Left lung (tissue), 10 donors: ENCODE data around the gene TLCD3B. TPM values are rescaled to one million over a fixed set of nuclear protein-coding genes. Genes with fewer than 3 reads are reported as not detected.

Source experiments
- ATAC-seq: fragments of 200-7000 bp; cut with Tn5 transposase; one replicate; pipeline ENCODE4 v1.9.1; 2020; ENCODE audit warnings: moderate library complexity
- DNase-seq, 4 donors: peaks; one replicate each; pipeline ENCODE4 v3.0.0-alpha.2; 2013 to 2020
- H3K27ac ChIP-seq, 2 donors: fragments of 200-600 bp; sonication (generic) in 1 of 2; one replicate each; pipeline versions ENCODE4 v1.5.0 to v1.8.0; 2020 to 2021
- H3K27me3 ChIP-seq, 2 donors: fragments of 200-600 bp; sonication (generic) in 1 of 2; one replicate each; pipeline versions ENCODE4 v1.5.0 to v1.8.0; 2020 to 2021
- H3K36me3 ChIP-seq, 2 donors: fragments of 200-600 bp; sonication (generic) in 1 of 2; one replicate each; pipeline versions ENCODE4 v1.5.0 to v1.8.0; 2020 to 2021
- H3K4me1 ChIP-seq, 2 donors: fragments of 200-600 bp; one replicate each; pipeline ENCODE4 v1.8.0; 2021
- H3K4me3 ChIP-seq, 2 donors: fragments of 200-600 bp; sonication (generic) in 1 of 2; one replicate each; pipeline versions ENCODE4 v1.5.0 to v1.8.0; 2020 to 2021; ENCODE audit warnings: mild to moderate bottlenecking in 1 of 2
- H3K9me3 ChIP-seq, 2 donors: fragments of 200-600 bp; sonication (generic) in 1 of 2; one replicate each; pipeline versions ENCODE4 v1.5.0 to v1.8.0; 2020 to 2021
- intact Hi-C, 2 donors: fragments of 100-400 bp; cut with DNase I; formaldehyde crosslinking; loops; one replicate each; pipeline versions ENCODE4 v1.11.2 to v1.14.2; 2022
- polyA plus RNA-seq, 6 donors: library from polyadenylated mRNA; unstranded; fragments of 120-200 nt; gene quantifications; one replicate each; pipeline ENCODE4 v1.2.1, GENCODE V29; 2013; ENCODE audit not compliant: insufficient read length in 6 of 6
- total RNA-seq, 2 donors: library from RNA; stranded (reverse); fragmentation: NEBNext Ultra II Directional; extraction: Animal tissue kit (Norgen Biotek cat#: 25700); gene quantifications; one replicate each; pipeline ENCODE4 v1.2.1, GENCODE V29; 2021
- TF ChIP-seq, protein P1 (sequence below), 2 donors: fragments of 200-600 bp; sonication (generic) in 1 of 2; IDR thresholded peaks; one replicate each; pipeline versions ENCODE4 v1.5.0 to v1.8.0; 2021; ENCODE audit warnings: antibody characterized with exemption in 2 of 2
- donor health status: DM: no; HTN: yes; CAD: no.
- donor health status: DM: no; HTN: no; CAD: no.

TLCD3B gene
- total and polyA plus RNA-seq, 8 donors, result 0.28 to 1.4 (median 0.85) TPM; not detected in 1

DNA sequence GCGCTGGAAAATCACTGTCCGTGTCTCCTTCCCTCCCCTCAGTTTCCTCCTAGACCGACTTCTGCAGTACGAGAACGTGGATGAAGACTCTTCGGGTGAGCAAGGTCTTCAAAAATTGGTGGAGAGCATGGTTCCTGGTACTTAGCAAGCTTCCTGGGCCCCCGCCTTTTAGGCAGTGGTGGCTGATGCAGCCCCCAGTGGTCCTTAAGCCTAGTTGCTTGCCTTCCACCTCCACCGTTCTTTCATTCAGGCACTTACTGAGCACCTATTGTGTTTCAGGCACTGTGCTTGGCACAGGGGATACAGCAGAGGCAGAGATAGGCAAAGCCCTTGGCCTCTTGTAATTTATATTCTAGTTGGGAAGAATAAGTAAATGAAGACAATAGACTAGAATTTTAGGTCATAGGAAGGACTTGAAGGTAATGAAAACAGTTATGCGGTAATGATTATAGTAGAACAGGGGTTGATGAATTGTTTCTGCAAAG, 34.3 kb downstream of the TLCD3B start:
- no peaks in the 10 kb centered on the region for H3K9me3 ChIP-seq
- DNase-seq (no peak), ATAC-seq (no peak)
- peak overlapping the region; percentile 93 to 96 for H3K27ac ChIP-seq
- no peaks in the 10 kb centered on the region for H3K27me3 ChIP-seq
- peak overlapping the region; percentile 95 to 99 for H3K4me3 ChIP-seq
- intact Hi-C loops, result no loop called here
- H3K36me3 ChIP-seq, result peaks cover 0 to 46% of the 10 kb centered on the region in 2 donors
- peaks cover 11 to 40% of the 10 kb centered on the region in 2 donors for H3K4me1 ChIP-seq
- TF ChIP-seq, protein P1, sequence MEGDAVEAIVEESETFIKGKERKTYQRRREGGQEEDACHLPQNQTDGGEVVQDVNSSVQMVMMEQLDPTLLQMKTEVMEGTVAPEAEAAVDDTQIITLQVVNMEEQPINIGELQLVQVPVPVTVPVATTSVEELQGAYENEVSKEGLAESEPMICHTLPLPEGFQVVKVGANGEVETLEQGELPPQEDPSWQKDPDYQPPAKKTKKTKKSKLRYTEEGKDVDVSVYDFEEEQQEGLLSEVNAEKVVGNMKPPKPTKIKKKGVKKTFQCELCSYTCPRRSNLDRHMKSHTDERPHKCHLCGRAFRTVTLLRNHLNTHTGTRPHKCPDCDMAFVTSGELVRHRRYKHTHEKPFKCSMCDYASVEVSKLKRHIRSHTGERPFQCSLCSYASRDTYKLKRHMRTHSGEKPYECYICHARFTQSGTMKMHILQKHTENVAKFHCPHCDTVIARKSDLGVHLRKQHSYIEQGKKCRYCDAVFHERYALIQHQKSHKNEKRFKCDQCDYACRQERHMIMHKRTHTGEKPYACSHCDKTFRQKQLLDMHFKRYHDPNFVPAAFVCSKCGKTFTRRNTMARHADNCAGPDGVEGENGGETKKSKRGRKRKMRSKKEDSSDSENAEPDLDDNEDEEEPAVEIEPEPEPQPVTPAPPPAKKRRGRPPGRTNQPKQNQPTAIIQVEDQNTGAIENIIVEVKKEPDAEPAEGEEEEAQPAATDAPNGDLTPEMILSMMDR (IDR thresholded peaks at IDR 0.05), result no peak

DNA sequence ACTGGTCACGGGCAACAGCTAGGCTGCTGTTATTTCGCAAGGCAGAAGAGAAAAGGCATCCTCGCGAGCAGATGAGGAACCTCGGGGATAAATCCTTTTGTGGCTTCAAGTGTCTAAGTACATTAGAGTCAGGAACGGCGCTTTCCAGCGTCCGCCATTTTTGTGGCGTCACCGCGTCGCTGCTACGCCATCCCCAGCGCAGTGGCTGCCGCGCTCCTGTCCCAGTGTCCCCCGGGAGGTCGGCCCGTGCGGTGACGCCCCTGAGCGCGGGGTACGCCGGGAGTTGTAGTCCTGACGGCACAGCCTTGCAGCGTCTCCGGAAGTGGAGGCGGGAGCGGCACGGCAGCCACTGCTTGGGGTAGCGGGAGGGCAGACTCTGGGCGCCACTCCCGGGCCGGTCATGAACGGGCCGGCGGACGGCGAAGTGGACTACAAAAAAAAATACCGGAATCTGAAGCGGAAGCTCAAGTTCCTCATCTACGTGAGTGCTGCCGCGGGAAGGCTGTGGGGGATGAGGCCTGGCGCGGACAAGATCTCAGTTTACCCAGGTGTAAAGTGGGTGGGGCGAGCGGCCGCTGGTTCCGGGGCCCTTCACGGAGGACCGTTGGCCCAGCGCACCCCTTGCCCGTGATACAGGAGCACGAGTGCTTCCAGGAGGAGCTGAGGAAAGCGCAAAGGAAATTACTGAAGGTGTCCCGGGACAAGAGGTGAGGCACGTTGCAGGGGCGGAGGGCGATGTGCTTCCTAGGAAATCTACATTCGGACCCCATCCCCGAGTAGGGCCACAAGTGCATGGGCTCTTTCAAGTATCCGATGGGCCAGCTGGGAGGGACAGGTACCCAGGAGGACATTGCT, 34.9 kb downstream of the TLCD3B start, which contains the start of gene INO80E:
INO80E (plus strand) TSS at position 331 of the 855 bp plus-strand sequence; CDS start at position 401, 70 bp downstream.
- Histone ChIP-seq H3K36me3 (peaks cover 0 to 46% of the 10 kb centered on the region in 2 donors), H3K27me3 (no peaks in the 10 kb centered on the region), H3K27ac (peak within 1 kb of the TSS; percentile 93 to 96), H3K4me1 (peaks cover 13 to 40% of the 10 kb centered on the region in 2 donors), H3K9me3 (no peaks in the 10 kb centered on the region), H3K4me3 (peak within 1 kb of the TSS; percentile 95 to 99)
- intact Hi-C loops, result no loop called here
- peak; percentile 98 for ATAC-seq
- peak; percentile 94 to 100 (median 99) for DNase-seq
- TF ChIP-seq, protein P1 (IDR thresholded peaks at IDR 0.05), result peak in 1 of 2 donors; percentile 30

DNA sequence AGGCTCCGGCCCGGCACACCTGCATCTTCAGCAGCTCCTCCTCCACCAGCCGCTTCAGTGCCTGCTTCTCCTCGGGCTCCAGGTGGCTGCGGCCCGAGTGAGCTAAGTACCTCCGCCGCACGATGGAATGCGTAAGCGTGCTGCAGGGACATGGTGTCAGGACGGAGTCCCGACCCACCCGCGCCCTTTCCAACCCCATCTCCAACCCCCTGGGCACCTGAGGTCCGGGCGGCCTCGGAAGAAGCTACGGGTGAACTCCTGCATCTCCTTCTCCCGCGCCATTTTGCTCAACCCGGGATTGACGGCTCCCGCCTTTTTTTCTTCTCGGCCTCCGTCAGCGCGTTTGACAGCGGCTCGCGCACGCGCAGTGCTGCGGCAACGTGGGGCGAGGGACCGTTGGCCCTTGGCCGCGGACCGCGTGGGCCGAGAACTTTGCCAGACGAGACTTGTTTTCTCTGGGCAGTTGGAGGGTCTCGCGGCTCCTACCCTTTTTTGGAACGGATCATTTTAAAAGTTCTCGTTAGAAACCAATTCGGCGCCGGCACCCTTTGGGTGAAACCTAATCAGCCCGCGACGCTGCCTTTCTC, 35.7 kb downstream of the TLCD3B start, which contains the start of gene HIRIP3:
HIRIP3 (minus strand) TSS at position 294 of the 587 bp plus-strand sequence; CDS start at position 282, 12 bp downstream.
- H3K36me3 ChIP-seq, result peaks cover 0 to 46% of the 10 kb centered on the region in 2 donors
- intact Hi-C loops, result no loop called here
- H3K27me3 ChIP-seq, result no peaks in the 10 kb centered on the region
- DNase-seq, result peak in 3 of 4 donors; percentile 87 to 94 (median 91)
- peak; percentile 70 for ATAC-seq
- TF ChIP-seq, protein P1 (IDR thresholded peaks at IDR 0.05), result no peak
- peak within 1 kb of the TSS; percentile 95 to 99 for H3K4me3 ChIP-seq
- H3K9me3 ChIP-seq, result no peaks in the 10 kb centered on the region
- H3K27ac ChIP-seq, result peak within 1 kb of the TSS; percentile 93 to 96
- peaks cover 20 to 40% of the 10 kb centered on the region in 2 donors for H3K4me1 ChIP-seq

DNA sequence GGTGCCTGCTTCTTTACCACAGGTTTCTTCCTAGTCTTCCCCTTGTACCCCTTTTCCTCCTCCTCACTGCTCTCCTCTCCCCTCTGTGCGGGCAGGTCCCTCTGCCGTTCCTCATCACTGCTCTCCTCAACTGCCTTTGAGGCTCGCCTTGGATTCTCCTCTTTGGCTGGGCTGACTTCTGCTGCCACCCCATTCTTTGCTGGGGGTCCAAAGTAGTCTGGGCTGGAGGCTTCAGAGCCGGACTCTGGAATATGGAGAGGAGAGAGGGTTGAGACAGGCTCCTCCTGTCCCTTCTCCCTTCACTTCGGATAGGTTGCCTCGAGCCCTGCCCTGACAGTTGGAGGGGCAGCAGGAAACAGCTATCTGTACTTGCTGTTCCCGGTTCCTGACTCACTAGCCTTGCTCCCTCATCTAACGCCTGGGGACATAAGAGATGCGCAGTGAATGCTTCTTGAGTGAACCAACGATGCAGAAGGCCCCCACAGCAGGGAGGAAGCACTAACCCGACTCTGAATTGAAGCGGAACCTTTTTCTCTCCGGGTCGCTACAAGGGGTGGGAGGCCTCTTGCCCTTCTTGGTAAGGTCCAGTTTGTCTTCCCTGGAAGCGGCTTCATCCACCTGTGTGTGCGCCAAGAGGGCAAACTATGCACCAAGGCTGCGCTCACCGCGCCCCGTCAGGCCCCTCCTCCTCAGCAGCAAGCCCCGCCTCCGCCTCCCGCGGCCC, 36.3 kb downstream of the TLCD3B start:
- H3K27me3 ChIP-seq, result no peaks in the 10 kb centered on the region
- peaks cover 0 to 48% of the 10 kb centered on the region in 2 donors for H3K36me3 ChIP-seq
- H3K4me3 ChIP-seq, result peak overlapping the region; percentile 95 to 99
- H3K9me3 ChIP-seq, result no peaks in the 10 kb centered on the region
- H3K27ac ChIP-seq, result peak overlapping the region; percentile 93 to 96
- DNase-seq (peak in 2 of 4 donors; percentile 40 to 94), ATAC-seq (peak; percentile 79)
- peaks cover 22 to 40% of the 10 kb centered on the region in 2 donors for H3K4me1 ChIP-seq
- intact Hi-C loops, result no loop called here
- TF ChIP-seq, protein P1 (IDR thresholded peaks at IDR 0.05), result no peak
